ENCODE measurements around the gene ATF3. TPM values are rescaled to one million over a fixed set of nuclear protein-coding genes. Genes with fewer than 3 reads are reported as not detected.

The ATF3 gene
- polyA plus RNA-seq (ENCODE audit: insufficient read length in 4 of 4), result 10 to 100 TPM in 3 of 4 donors, 1 to 10 TPM in 1; 7.8 to 46.3 (median 11.6) TPM

GRCh38 chr1:212608392-212608958 lies at the start of gene ATF3:
Gene ATF3 (plus strand): TSS chr1:212608761. CDS start chr1:212615022, 6,261 bp downstream.
- DNase-seq (ENCODE audit: low read depth in 4 of 4, low spot score in 2 of 4), result peak; percentile 83 to 95 (median 94)

- DNase-seq (ENCODE audit: low read depth in 4 of 4, low spot score in 2 of 4), result no peak
These were observed 48.6 kb upstream of the ATF3 start for GRCh38 chr1:212559929-212560328.

- no peak for DNase-seq (ENCODE audit: low read depth in 4 of 4, low spot score in 2 of 4)
These were observed 47.6 kb upstream of the ATF3 start for GRCh38 chr1:212560933-212561460.

GRCh38 chr1:212561501-212561931 lies 47.0 kb upstream of the ATF3 start:
- no peak for DNase-seq (ENCODE audit: low read depth in 4 of 4, low spot score in 2 of 4)

GRCh38 chr1:212562771-212563170 lies 45.8 kb upstream of the ATF3 start:
- DNase-seq (ENCODE audit: low read depth in 4 of 4, low spot score in 2 of 4), result no peak

GRCh38 chr1:212565079-212565478 lies 43.5 kb upstream of the ATF3 start:
- no peak for DNase-seq (ENCODE audit: low read depth in 4 of 4, low spot score in 2 of 4)

- no peak for DNase-seq (ENCODE audit: low read depth in 4 of 4, low spot score in 2 of 4)
These were observed 42.8 kb upstream of the ATF3 start for GRCh38 chr1:212565571-212566305.

GRCh38 chr1:212566522-212567479 lies 41.8 kb upstream of the ATF3 start:
- DNase-seq (ENCODE audit: low read depth in 4 of 4, low spot score in 2 of 4), result peak in 1 of 4 donors; percentile 15

- DNase-seq (ENCODE audit: low read depth in 4 of 4, low spot score in 2 of 4), result no peak
These were observed 40.9 kb upstream of the ATF3 start for GRCh38 chr1:212567638-212568037.

GRCh38 chr1:212568978-212569537 lies 39.5 kb upstream of the ATF3 start:
- no peak for DNase-seq (ENCODE audit: low read depth in 4 of 4, low spot score in 2 of 4)

GRCh38 chr1:212574732-212575131 lies 33.8 kb upstream of the ATF3 start:
- no peak for DNase-seq (ENCODE audit: low read depth in 4 of 4, low spot score in 2 of 4)

- DNase-seq (ENCODE audit: low read depth in 4 of 4, low spot score in 2 of 4), result no peak
These were observed 33.2 kb upstream of the ATF3 start for GRCh38 chr1:212575333-212575732.

- no peak for DNase-seq (ENCODE audit: low read depth in 4 of 4, low spot score in 2 of 4)
These were observed 30.5 kb upstream of the ATF3 start for GRCh38 chr1:212578041-212578440.

- no peak for DNase-seq (ENCODE audit: low read depth in 4 of 4, low spot score in 2 of 4)
These were observed 27.5 kb upstream of the ATF3 start for GRCh38 chr1:212581034-212581433.

GRCh38 chr1:212582291-212582690 lies 26.3 kb upstream of the ATF3 start:
- no peak for DNase-seq (ENCODE audit: low read depth in 4 of 4, low spot score in 2 of 4)

GRCh38 chr1:212582808-212583615 lies 25.5 kb upstream of the ATF3 start:
- DNase-seq (ENCODE audit: low read depth in 4 of 4, low spot score in 2 of 4), result no peak

GRCh38 chr1:212583643-212584042 lies 24.9 kb upstream of the ATF3 start:
- DNase-seq (ENCODE audit: low read depth in 4 of 4, low spot score in 2 of 4), result no peak

GRCh38 chr1:212584092-212584886 lies 24.3 kb upstream of the ATF3 start:
- DNase-seq (ENCODE audit: low read depth in 4 of 4, low spot score in 2 of 4), result no peak

GRCh38 chr1:212585210-212585609 lies 23.4 kb upstream of the ATF3 start:
- DNase-seq (ENCODE audit: low read depth in 4 of 4, low spot score in 2 of 4), result no peak

Measured in left renal cortex interstitium (tissue), 4 donors.